Ascending aorta (tissue), 2 donors: ENCODE data around the gene KIRREL2. TPM values are rescaled to one million over a fixed set of nuclear protein-coding genes. Genes with fewer than 3 reads are reported as not detected.

ENCODE experiments used
- DNase-seq, 2 donors: peaks; one replicate each; pipeline ENCODE4 v3.0.0-alpha.2; 2019; ENCODE audit warnings: low spot score in 2 of 2
- H3K27ac ChIP-seq, 2 donors: fragments of 200-600 bp; sonication (generic); one replicate each; pipeline ENCODE4 v1.5.1; 2016 to 2017; ENCODE audit warnings: mild to moderate bottlenecking in 1 of 2
- H3K27me3 ChIP-seq: fragments of 200-600 bp; sonication (generic); one replicate; pipeline ENCODE4 v1.5.1; 2017
- H3K36me3 ChIP-seq, 2 donors: fragments of 200-600 bp; sonication (generic); one replicate each; pipeline ENCODE4 v1.5.1; 2016
- H3K4me1 ChIP-seq, 2 donors: fragments of 200-600 bp; sonication (generic); one replicate each; pipeline ENCODE4 v1.5.1; 2016 to 2017; ENCODE audit warnings: mild to moderate bottlenecking in 1 of 2
- H3K4me3 ChIP-seq, 2 donors: fragments of 200-600 bp; sonication (generic); one replicate each; pipeline ENCODE4 v1.5.1; 2016 to 2017; ENCODE audit warnings: mild to moderate bottlenecking in 1 of 2
- H3K9me3 ChIP-seq, 2 donors: fragments of 200-600 bp; sonication (generic); one replicate each; pipeline ENCODE4 v1.5.1; 2016
- intact Hi-C: fragments of 100-400 bp; cut with DNase I; formaldehyde crosslinking; loops from one replicate; pipeline ENCODE4 v1.15.1; 2023
- total RNA-seq: library from RNA; depleted of rRNA; stranded (reverse); fragments of >200 nt; gene quantifications from one replicate; pipeline ENCODE4 v1.1.0, GENCODE V29; 2016
- TF ChIP-seq, protein P1 (sequence below), 3 experiments: fragments of 200-600 bp in 2 of 3; fragments of 450-650 bp in 1 of 3; sonication (generic) in 2 of 3; IDR thresholded peaks; one replicate each; pipeline ENCODE4 v1.5.1; 2016 to 2019; ENCODE audit warnings: antibody characterized with exemption in 3 of 3, mild to moderate bottlenecking in 1 of 3, moderate library complexity in 1 of 3

Gene KIRREL2
- not detected for total RNA-seq

DNA sequence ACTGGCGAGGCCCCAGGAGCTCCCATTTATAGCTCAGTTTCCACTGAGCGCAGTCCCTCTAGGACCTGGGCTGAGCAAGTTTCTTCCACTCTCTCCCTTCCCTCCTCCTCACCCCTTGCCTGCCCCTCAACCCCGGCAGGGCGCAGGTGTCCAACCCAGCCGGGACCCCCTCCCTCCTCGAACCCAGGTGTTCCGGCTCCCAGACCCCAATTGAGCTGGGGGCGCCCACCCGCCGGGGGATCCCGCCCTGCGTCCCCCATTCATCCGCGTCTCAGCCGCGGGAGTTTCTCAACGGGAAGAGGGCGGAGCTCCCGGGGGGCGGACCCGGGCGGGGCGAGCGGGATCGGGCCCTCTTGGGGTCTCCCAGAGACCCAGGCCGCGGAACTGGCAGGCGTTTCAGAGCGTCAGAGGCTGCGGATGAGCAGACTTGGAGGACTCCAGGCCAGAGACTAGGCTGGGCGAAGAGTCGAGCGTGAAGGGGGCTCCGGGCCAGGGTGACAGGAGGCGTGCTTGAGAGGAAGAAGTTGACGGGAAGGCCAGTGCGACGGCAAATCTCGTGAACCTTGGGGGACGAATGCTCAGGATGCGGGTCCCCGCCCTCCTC is at the start of gene KIRREL2:
Gene KIRREL2 (plus strand): TSS at position 366 of the 604 bp plus-strand sequence. CDS start 209 bp downstream, at position 575.
- no peak within 1 kb of the TSS for H3K27ac ChIP-seq
- intact Hi-C loops = no loop called here
- no peaks in the 10 kb centered on the region for H3K9me3 ChIP-seq
- no peak for DNase-seq
- peaks cover 0 to 5% of the 10 kb centered on the region in 2 donors for H3K4me1 ChIP-seq
- H3K4me3 ChIP-seq = peak within 1 kb of the TSS; percentile 51 to 60
- H3K36me3 ChIP-seq = no peaks in the 10 kb centered on the region
- H3K27me3 ChIP-seq = peaks cover 5% of the 10 kb centered on the region
- TF ChIP-seq, protein P1, sequence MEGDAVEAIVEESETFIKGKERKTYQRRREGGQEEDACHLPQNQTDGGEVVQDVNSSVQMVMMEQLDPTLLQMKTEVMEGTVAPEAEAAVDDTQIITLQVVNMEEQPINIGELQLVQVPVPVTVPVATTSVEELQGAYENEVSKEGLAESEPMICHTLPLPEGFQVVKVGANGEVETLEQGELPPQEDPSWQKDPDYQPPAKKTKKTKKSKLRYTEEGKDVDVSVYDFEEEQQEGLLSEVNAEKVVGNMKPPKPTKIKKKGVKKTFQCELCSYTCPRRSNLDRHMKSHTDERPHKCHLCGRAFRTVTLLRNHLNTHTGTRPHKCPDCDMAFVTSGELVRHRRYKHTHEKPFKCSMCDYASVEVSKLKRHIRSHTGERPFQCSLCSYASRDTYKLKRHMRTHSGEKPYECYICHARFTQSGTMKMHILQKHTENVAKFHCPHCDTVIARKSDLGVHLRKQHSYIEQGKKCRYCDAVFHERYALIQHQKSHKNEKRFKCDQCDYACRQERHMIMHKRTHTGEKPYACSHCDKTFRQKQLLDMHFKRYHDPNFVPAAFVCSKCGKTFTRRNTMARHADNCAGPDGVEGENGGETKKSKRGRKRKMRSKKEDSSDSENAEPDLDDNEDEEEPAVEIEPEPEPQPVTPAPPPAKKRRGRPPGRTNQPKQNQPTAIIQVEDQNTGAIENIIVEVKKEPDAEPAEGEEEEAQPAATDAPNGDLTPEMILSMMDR (IDR thresholded peaks at IDR 0.05) = no peak

DNA sequence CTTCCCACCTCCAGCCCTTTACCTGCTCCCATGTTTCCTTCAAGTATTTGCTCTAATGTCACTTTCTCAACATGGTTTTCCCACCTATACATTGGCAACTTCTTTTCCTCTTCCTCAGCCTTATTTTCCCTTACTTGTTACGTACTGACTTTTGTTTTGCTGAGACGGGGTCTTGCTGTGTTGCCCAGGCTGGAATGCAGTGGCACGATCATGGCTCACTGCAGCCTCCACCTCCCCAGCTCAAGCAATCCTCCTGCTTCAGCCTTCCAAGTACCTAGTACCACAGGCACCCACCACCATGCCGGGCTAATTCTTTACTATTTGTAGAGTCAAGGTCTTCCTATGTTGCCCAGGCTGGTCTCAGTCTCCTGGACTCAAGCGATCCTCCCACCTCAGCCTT is 49.1 kb upstream of the KIRREL2 start:
- Histone ChIP-seq H3K4me3 (no peak overlapping the region), H3K27ac (no peak overlapping the region), H3K27me3 (no peaks in the 10 kb centered on the region), H3K9me3 (no peaks in the 10 kb centered on the region), H3K4me1 (no peaks in the 10 kb centered on the region), H3K36me3 (no peaks in the 10 kb centered on the region)
- TF ChIP-seq, protein P1 (IDR thresholded peaks at IDR 0.05) = no peak
- intact Hi-C loops = no loop called here
- DNase-seq = no peak

DNA sequence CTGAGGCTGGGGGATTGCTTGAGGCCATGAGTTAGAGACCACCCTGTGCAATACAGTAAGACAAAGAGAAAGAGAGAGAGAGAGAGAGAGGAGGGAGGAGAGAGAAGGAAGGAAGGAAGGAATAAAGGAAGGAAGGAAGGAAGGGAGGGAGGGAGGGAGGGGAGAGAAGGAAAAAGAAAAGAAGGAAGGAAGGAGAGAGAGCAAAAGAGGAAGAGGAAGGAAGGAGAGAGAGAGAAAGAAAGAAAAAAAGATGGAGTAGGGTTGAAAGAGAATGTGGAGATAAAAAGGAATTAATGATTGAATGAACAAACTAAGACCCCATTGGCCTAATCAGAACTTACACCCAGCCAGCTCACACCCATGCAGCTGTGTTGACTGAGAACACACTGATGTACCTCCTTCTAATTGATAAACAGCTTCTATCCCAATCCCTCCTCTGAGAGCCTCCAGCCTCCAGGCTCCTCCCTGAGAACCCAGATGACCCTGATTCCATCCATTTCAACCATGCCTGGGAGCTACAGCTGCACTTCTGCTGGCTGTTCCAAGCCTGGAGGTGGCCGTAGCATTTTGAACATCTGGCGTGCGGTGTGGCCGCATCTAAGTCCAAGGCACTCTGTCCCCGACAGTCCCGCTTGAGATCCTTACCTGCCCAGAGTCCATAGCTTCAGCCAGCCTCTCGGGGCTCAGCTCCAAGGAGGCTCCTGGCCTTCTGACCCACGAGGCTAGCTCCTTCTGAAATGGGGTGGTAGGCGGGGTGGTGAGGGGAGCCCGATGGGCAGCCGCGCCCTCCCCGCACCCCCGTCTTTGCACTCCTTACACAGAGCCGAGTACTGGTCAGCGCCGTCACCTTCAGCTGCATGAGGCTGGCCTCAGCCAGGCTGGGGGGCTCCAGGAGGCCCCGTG is 45.1 kb upstream of the KIRREL2 start:
- Histone ChIP-seq H3K27me3 (no peaks in the 10 kb centered on the region), H3K4me1 (no peaks in the 10 kb centered on the region), H3K4me3 (no peak overlapping the region), H3K9me3 (no peaks in the 10 kb centered on the region), H3K36me3 (no peaks in the 10 kb centered on the region), H3K27ac (no peak overlapping the region)
- intact Hi-C loops = no loop called here
- TF ChIP-seq, protein P1 (IDR thresholded peaks at IDR 0.05) = no peak
- DNase-seq = no peak

DNA sequence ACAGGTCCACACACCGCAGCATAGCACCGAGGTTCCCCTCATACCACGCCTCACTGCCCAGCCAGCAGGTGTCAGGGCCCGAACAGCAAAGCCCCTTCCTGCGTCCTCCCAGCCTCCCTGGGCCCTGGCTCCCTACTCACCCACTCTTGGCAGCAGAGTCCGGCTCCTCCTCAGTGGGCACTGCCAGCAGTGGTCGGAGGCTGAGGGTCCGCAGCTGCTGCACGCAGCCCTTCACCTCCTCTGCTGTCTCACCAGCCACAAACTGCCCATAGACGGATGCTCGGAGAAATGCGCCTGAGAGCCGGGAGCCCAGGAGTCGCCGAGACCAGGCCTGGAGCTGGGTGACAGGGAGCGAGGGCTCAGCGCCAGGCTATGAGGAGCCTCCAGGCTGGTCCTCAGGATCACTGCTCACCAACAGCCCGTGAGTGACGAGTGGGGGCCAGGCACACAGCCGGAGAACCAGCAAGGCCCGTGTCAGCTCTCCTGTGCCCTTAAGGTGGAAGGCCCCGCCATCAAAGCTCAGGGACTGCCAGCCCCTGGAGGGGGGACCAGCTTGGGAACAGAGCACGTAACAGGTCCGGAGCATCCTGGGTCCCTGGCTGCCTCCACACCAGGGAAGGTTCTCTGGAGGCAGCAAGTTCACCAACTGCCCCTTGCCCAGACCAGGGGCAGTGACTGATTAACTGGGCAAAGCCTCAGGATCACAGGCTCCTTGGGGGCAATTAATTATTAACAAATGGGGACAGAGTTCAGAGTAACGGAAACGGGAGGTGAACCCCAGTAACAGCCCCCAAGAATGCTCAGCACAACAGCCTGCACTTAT is 44.3 kb upstream of the KIRREL2 start, which contains the start of gene PRODH2:
Gene PRODH2 (minus strand): TSS at position 626 of the 823 bp plus-strand sequence. CDS start 40 bp downstream, at position 586.
- DNase-seq = no peak
- Histone ChIP-seq H3K9me3 (no peaks in the 10 kb centered on the region), H3K27ac (no peak within 1 kb of the TSS), H3K4me1 (no peaks in the 10 kb centered on the region), H3K36me3 (no peaks in the 10 kb centered on the region), H3K27me3 (no peaks in the 10 kb centered on the region), H3K4me3 (no peak within 1 kb of the TSS)
- intact Hi-C loops = no loop called here
- TF ChIP-seq, protein P1 (IDR thresholded peaks at IDR 0.05) = no peak

DNA sequence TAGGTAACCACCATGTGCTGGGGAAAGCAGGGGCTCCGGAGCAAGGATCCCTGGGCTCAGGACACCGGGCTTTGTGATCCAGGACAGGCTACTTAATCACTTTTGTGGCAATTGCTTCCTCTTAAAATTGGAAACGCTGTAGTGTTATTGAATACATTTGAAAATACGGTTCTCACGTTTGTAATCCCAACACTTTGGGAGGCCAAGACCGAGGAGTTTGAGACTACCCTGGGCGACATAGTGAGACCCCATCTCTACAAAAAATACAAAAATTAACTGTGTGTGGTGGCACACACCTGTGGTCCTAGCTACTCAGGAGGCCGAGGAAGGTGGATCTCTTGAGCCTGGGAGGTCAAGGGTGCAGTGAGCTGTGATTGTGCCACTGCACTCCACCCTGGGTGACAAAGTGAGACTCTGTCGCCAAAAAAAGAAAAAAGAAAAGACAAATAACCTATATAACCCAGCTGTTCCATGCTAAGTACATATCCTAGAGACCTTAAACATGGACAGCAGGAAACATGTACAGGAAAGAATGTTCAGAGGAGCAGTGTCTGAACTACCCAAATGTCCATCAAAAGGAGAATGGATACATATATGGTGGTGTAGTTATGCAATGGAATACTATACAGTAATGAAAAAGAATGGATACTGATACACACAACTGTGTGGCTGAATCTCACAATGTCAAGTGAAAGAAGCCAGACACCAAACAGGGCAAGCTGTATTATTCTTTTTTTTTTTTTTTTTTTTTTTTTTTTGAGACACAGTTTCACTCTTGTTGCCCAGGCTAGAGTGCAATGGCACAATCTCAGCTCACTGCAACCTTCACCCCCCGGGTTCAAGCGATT is 43.4 kb upstream of the KIRREL2 start:
- no peaks in the 10 kb centered on the region for H3K9me3 ChIP-seq
- no peaks in the 10 kb centered on the region for H3K36me3 ChIP-seq
- DNase-seq = no peak
- H3K4me1 ChIP-seq = no peaks in the 10 kb centered on the region
- no peaks in the 10 kb centered on the region for H3K27me3 ChIP-seq
- no peak overlapping the region for H3K27ac ChIP-seq
- TF ChIP-seq, protein P1 (IDR thresholded peaks at IDR 0.05) = no peak
- intact Hi-C loops = no loop called here
- H3K4me3 ChIP-seq = no peak overlapping the region
